PC-9 (cell line): ENCODE results near the gene NCLN.
A peak's percentile ranks its signal among the peaks of the same experiment; 100 is the strongest.

Experiments
- CTCF ChIP-seq: fragments of 200-600 bp; sonication (generic); conservative IDR thresholded peaks from 2 replicates; pipeline ENCODE4 v1.6.1; 2017; ENCODE audit warnings: mixed run types, antibody characterized with exemption, mild to moderate bottlenecking, moderate library complexity
- EZH2 ChIP-seq: fragments of 200-600 bp; sonication (generic); IDR thresholded peaks from 2 replicates; pipeline ENCODE4 v1.8.0; 2017; ENCODE audit warnings: antibody characterized with exemption, low read depth

GRCh38 chr19:3224346-3225168 lies 38.8 kb downstream of the NCLN start, which contains the start of gene CELF5:
- TF ChIP-seq EZH2 (no peak), CTCF (peak; percentile 50)
